Fibroblast of gingiva (primary cell): ENCODE data around the gene SV2B.

Experiments
- DNase-seq: peaks from one replicate; pipeline ENCODE4 v3.0.0-alpha.2; 2011; ENCODE audit warnings: low read depth

SV2B gene

GRCh38 chr15:91268510-91268909, 168.5 kb downstream of the SV2B start:
- DNase-seq: no peak

GRCh38 chr15:91270747-91271146, 170.7 kb downstream of the SV2B start:
- DNase-seq: no peak

GRCh38 chr15:91271565-91272153, 171.6 kb downstream of the SV2B start:
- DNase-seq: peak; percentile 49

GRCh38 chr15:91275844-91276243, 175.8 kb downstream of the SV2B start:
- no peak for DNase-seq

- DNase-seq: no peak
These were observed 178.9 kb downstream of the SV2B start for GRCh38 chr15:91278951-91279350.

- no peak for DNase-seq
These were observed 179.4 kb downstream of the SV2B start for GRCh38 chr15:91279486-91279885.

- no peak for DNase-seq
These were observed 181.9 kb downstream of the SV2B start for GRCh38 chr15:91281947-91282346.

GRCh38 chr15:91282486-91282885, 182.4 kb downstream of the SV2B start:
- no peak for DNase-seq

GRCh38 chr15:91283155-91283554, 183.1 kb downstream of the SV2B start:
- DNase-seq: no peak

GRCh38 chr15:91284758-91285466, 184.9 kb downstream of the SV2B start:
- no peak for DNase-seq

GRCh38 chr15:91289324-91289723, 189.3 kb downstream of the SV2B start:
- no peak for DNase-seq

- no peak for DNase-seq
These were observed 190.5 kb downstream of the SV2B start for GRCh38 chr15:91290553-91290952.

GRCh38 chr15:91291673-91292072, 191.6 kb downstream of the SV2B start:
- no peak for DNase-seq

- DNase-seq: no peak
These were observed 194.3 kb downstream of the SV2B start for GRCh38 chr15:91294344-91294743.

- no peak for DNase-seq
These were observed 194.7 kb downstream of the SV2B start for GRCh38 chr15:91294795-91295194.

- no peak for DNase-seq
These were observed 198.0 kb downstream of the SV2B start for GRCh38 chr15:91298101-91298500.

- DNase-seq: peak; percentile 49
These were observed 202.8 kb downstream of the SV2B start for GRCh38 chr15:91302588-91303439.

- no peak for DNase-seq
These were observed 204.2 kb downstream of the SV2B start for GRCh38 chr15:91304210-91304609.

GRCh38 chr15:91304786-91305185, 204.7 kb downstream of the SV2B start:
- no peak for DNase-seq

- DNase-seq: no peak
These were observed 206.1 kb downstream of the SV2B start for GRCh38 chr15:91306144-91306543.

GRCh38 chr15:91307601-91308000, 207.5 kb downstream of the SV2B start:
- DNase-seq: no peak

- no peak for DNase-seq
These were observed 208.1 kb downstream of the SV2B start for GRCh38 chr15:91308199-91308598.

- no peak for DNase-seq
These were observed 208.8 kb downstream of the SV2B start for GRCh38 chr15:91308855-91309254.
